Prostate gland (tissue), 2 donors: ENCODE data around the gene TATDN2.

Experiments
- CTCF ChIP-seq, 4 experiments: fragments of 200-600 bp in 2 of 4; fragments of 450-650 bp in 2 of 4; sonication (generic) in 2 of 4; IDR thresholded peaks; 1 replicate in 3 of 4; 2 replicates in 1 of 4; pipeline ENCODE4 v1.5.1; 2016 to 2019; ENCODE audit warnings: antibody characterized with exemption in 4 of 4, mild to moderate bottlenecking in 2 of 4, moderate library complexity in 2 of 4
- POLR2A ChIP-seq: fragments of 450-650 bp; IDR thresholded peaks from one replicate; pipeline ENCODE4 v1.6.1; 2016; ENCODE audit warnings: antibody characterized with exemption, mild to moderate bottlenecking

- TF ChIP-seq POLR2A (no peak), CTCF (IDR thresholded peaks at IDR 0.05) (no peak)
These were observed 22.0 kb upstream of the TATDN2 start for GRCh38 chr3:10226293-10226692.
